EL (cell line): ENCODE data around the gene MARCHF7.
"Not testable (repeated sequence)": the region's sequence is repeated elsewhere in the genome, so short reads cannot be mapped to it uniquely, and the experiment has no call there.

ENCODE experiments used
- DNase-seq: peaks from one replicate; pipeline ENCODE4 v3.0.0-alpha.2; 2016

MARCHF7 gene

GRCh38 chr2:159712143-159712928, at the start of gene MARCHF7:
Gene MARCHF7, plus strand, starts transcription at chr2:159712506. Its CDS starts 16,517 bp downstream, at chr2:159729023.
- DNase-seq, result peak; percentile 96

GRCh38 chr2:159667423-159667822, 44.9 kb upstream of the MARCHF7 start:
- DNase-seq, result not testable (repeated sequence)

- DNase-seq, result no peak
These were observed 41.3 kb upstream of the MARCHF7 start for GRCh38 chr2:159671047-159671446.

- DNase-seq, result no peak
These were observed 34.7 kb upstream of the MARCHF7 start for GRCh38 chr2:159677654-159678053.

GRCh38 chr2:159680692-159681091, 31.6 kb upstream of the MARCHF7 start:
- DNase-seq, result no peak

GRCh38 chr2:159683817-159684216, 28.5 kb upstream of the MARCHF7 start:
- DNase-seq, result no peak

- DNase-seq, result peak; percentile 77
These were observed 27.5 kb upstream of the MARCHF7 start for GRCh38 chr2:159684796-159685195.

- no peak for DNase-seq
These were observed 17.7 kb upstream of the MARCHF7 start for GRCh38 chr2:159694500-159695040.

GRCh38 chr2:159695795-159696448, 16.4 kb upstream of the MARCHF7 start:
- no peak for DNase-seq

- DNase-seq, result no peak
These were observed 8.8 kb upstream of the MARCHF7 start for GRCh38 chr2:159703491-159703890.

- DNase-seq, result no peak
These were observed 5.8 kb upstream of the MARCHF7 start for GRCh38 chr2:159706385-159706980.

GRCh38 chr2:159708066-159708760, 4.1 kb upstream of the MARCHF7 start:
- no peak for DNase-seq

- DNase-seq, result peak; percentile 52
These were observed 1.6 kb upstream of the MARCHF7 start for GRCh38 chr2:159710601-159711180.

GRCh38 chr2:159711562-159712142, 654 bp upstream of the MARCHF7 start:
- DNase-seq, result no peak

GRCh38 chr2:159712929-159713420, 669 bp downstream of the MARCHF7 start:
- peak; percentile 13 for DNase-seq

- peak; percentile 35 for DNase-seq
These were observed 1.4 kb downstream of the MARCHF7 start for GRCh38 chr2:159713631-159714246.

- DNase-seq, result peak; percentile 64
These were observed 2.1 kb downstream of the MARCHF7 start for GRCh38 chr2:159714247-159714930.

- no peak for DNase-seq
These were observed 3.1 kb downstream of the MARCHF7 start for GRCh38 chr2:159715451-159715850.

- DNase-seq, result not testable (repeated sequence)
These were observed 4.1 kb downstream of the MARCHF7 start for GRCh38 chr2:159716409-159716808.

GRCh38 chr2:159716857-159717256, 4.6 kb downstream of the MARCHF7 start:
- DNase-seq, result no peak

GRCh38 chr2:159720676-159721075, 8.4 kb downstream of the MARCHF7 start:
- DNase-seq, result no peak
